HepG2 (cell line): Measurements from ENCODE around the gene ATP9A. TPM values are rescaled to one million over a fixed set of nuclear protein-coding genes. Genes with fewer than 3 reads are reported as not detected.

Experiments
- ATF4 ChIP-seq, 2 experiments: fragments of 450-650 bp in 1 of 2; sonication (generic) in 1 of 2; formaldehyde crosslinking; IDR thresholded peaks; 2 replicates each; pipeline versions ENCODE4 v1.5.0 to v1.8.0; 2020 to 2022; ENCODE audit warnings: mild to moderate bottlenecking in 1 of 2, missing genetic modification reagents in 1 of 2
- CBX1 ChIP-seq: IDR thresholded peaks from one replicate; pipeline ENCODE4 v1.6.1; 2016; ENCODE audit warnings: antibody characterized with exemption, low read depth
- DMTF1 ChIP-seq: sonication (generic); formaldehyde crosslinking; IDR thresholded peaks from 2 replicates; pipeline ENCODE4 v1.4.0; 2020; ENCODE audit warnings: mild to moderate bottlenecking, missing genetic modification reagents
- E2F5 ChIP-seq: sonication (generic); formaldehyde crosslinking; conservative IDR thresholded peaks from 2 replicates; pipeline ENCODE4 v1.4.0; 2020; ENCODE audit warnings: missing genetic modification reagents
- NPAS2 ChIP-seq: sonication (generic); formaldehyde crosslinking; IDR thresholded peaks from 2 replicates; pipeline ENCODE4 v1.8.0; 2022; ENCODE audit warnings: mild to moderate bottlenecking, missing genetic modification reagents, borderline replicate concordance
- NR3C1 ChIP-seq: sonication (generic); formaldehyde crosslinking; IDR thresholded peaks from 2 replicates; pipeline ENCODE4 v1.4.0; 2020; ENCODE audit warnings: missing genetic modification reagents
- SNAI1 ChIP-seq: sonication (generic); formaldehyde crosslinking; IDR thresholded peaks from 2 replicates; pipeline ENCODE4 v1.5.0; 2020; ENCODE audit warnings: mild to moderate bottlenecking, missing genetic modification reagents, borderline replicate concordance
- ZBTB3 ChIP-seq: sonication (generic); formaldehyde crosslinking; IDR thresholded peaks from 2 replicates; pipeline ENCODE4 v1.4.0; 2020; ENCODE audit warnings: low read depth, mild to moderate bottlenecking, moderate library complexity, missing genetic modification reagents, borderline replicate concordance
- ZC3H13 ChIP-seq: sonication (generic); formaldehyde crosslinking; IDR thresholded peaks from 2 replicates; pipeline ENCODE4 v1.8.1; 2023; ENCODE audit warnings: mild to moderate bottlenecking, missing genetic modification reagents, moderate library complexity
- ZFYVE20 ChIP-seq: sonication (generic); formaldehyde crosslinking; IDR thresholded peaks from 2 replicates; pipeline ENCODE4 v1.8.0; 2023; ENCODE audit warnings: low read depth, mild to moderate bottlenecking, moderate library complexity, missing genetic modification reagents, borderline replicate concordance
- ZNF746 ChIP-seq: sonication (generic); formaldehyde crosslinking; IDR thresholded peaks from 2 replicates; pipeline ENCODE4 v1.8.0; 2022; ENCODE audit warnings: mild to moderate bottlenecking, missing genetic modification reagents
- polyA plus RNA-seq, 8 experiments: library from polyadenylated mRNA; depleted of rRNA in 3 of 8; stranded (reverse) in 7 of 8; unstranded in 1 of 8; fragments of >200 nt; fragmentation: Illumina TruSeq in 4 of 8; extraction: Trizol in 4 of 8; gene quantifications; 2 replicates each; pipeline versions ENCODE4 v1.2.1 to v1.2.3, GENCODE V29; 2011 to 2016; ENCODE audit warnings: low read depth in 4 of 8, missing spikeins in 1 of 8, mixed read lengths in 1 of 8; ENCODE audit not compliant: insufficient read depth in 1 of 8
- total RNA-seq, 5 experiments: library from RNA; depleted of rRNA; stranded (reverse); fragments of >200 nt; fragmentation: Illumina TruSeq; extraction: Trizol; gene quantifications; 2 replicates each; pipeline ENCODE4 v1.2.3, GENCODE V29; 2016; ENCODE audit warnings: low read depth in 1 of 5
- TF ChIP-seq, protein P1 (sequence below): sonication (generic); formaldehyde crosslinking; IDR thresholded peaks from one replicate; pipeline ENCODE4 v1.5.1; 2020; ENCODE audit warnings: mild to moderate bottlenecking, missing genetic modification reagents; ENCODE audit errors: not compliant biosample characterization
- TF ChIP-seq, protein P2 (sequence below): sonication (generic); formaldehyde crosslinking; IDR thresholded peaks from 2 replicates; pipeline ENCODE4 v1.4.0; 2020; ENCODE audit warnings: missing genetic modification reagents

Gene ATP9A
- total and polyA plus RNA-seq, 2 of the 13 experiments (the other 11 are each of a cell fraction or from before 2014, with no cell fraction given), result 11.8 to 18.5 TPM

GRCh38 chr20:51766994-51767866 is 960 bp downstream of the ATP9A start (continued):
- TF ChIP-seq NR3C1 (CRISPR knock-in tag) (no peak), E2F5 (CRISPR knock-in tag) (no peak; the same call in 1 of the 2 replicates), SNAI1 (CRISPR knock-in tag) (peak; percentile 23; the same call in 1 of the 2 replicates), ZC3H13 (CRISPR knock-in tag) (no peak), DMTF1 (CRISPR knock-in tag) (no peak), ATF4 (CRISPR knock-in tag; IDR thresholded peaks at IDR 0.05) (no peak), ZNF746 (peak; percentile 61), ZBTB3 (CRISPR knock-in tag) (no peak), ZFYVE20 (CRISPR knock-in tag) (no peak), NPAS2 (CRISPR knock-in tag) (no peak), CBX1 (peak; percentile 71)
- TF ChIP-seq, protein P1, sequence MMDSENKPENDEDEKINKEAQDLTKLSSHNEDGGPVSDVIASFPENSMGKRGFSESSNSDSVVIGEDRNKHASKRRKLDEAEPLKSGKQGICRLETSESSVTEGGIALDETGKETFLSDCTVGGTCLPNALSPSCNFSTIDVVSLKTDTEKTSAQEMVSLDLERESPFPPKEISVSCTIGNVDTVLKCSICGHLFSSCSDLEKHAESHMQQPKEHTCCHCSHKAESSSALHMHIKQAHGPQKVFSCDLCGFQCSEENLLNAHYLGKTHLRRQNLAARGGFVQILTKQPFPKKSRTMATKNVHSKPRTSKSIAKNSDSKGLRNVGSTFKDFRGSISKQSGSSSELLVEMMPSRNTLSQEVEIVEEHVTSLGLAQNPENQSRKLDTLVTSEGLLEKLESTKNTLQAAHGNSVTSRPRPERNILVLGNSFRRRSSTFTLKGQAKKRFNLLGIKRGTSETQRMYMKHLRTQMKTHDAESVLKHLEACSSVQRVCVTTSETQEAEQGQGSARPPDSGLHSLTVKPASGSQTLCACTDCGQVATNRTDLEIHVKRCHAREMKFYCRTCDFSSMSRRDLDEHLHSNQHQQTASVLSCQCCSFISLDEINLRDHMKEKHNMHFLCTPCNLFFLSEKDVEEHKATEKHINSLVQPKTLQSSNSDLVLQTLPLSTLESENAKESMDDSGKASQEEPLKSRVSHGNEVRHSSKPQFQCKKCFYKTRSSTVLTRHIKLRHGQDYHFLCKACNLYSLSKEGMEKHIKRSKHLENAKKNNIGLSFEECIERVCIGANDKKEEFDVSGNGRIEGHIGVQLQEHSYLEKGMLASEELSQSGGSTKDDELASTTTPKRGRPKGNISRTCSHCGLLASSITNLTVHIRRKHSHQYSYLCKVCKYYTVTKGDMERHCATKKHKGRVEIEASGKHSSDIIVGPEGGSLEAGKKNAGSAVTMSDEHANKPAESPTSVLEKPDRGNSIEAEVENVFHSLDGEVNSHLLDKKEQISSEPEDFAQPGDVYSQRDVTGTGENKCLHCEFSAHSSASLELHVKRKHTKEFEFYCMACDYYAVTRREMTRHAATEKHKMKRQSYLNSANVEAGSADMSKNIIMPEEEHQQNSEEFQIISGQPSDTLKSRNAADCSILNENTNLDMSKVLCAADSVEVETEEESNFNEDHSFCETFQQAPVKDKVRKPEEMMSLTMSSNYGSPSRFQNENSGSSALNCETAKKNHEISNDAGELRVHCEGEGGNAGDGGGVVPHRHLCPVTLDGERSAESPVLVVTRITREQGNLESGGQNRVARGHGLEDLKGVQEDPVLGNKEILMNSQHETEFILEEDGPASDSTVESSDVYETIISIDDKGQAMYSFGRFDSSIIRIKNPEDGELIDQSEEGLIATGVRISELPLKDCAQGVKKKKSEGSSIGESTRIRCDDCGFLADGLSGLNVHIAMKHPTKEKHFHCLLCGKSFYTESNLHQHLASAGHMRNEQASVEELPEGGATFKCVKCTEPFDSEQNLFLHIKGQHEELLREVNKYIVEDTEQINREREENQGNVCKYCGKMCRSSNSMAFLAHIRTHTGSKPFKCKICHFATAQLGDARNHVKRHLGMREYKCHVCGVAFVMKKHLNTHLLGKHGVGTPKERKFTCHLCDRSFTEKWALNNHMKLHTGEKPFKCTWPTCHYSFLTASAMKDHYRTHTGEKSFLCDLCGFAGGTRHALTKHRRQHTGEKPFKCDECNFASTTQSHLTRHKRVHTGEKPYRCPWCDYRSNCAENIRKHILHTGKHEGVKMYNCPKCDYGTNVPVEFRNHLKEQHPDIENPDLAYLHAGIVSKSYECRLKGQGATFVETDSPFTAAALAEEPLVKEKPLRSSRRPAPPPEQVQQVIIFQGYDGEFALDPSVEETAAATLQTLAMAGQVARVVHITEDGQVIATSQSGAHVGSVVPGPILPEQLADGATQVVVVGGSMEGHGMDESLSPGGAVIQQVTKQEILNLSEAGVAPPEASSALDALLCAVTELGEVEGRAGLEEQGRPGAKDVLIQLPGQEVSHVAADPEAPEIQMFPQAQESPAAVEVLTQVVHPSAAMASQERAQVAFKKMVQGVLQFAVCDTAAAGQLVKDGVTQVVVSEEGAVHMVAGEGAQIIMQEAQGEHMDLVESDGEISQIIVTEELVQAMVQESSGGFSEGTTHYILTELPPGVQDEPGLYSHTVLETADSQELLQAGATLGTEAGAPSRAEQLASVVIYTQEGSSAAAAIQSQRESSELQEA, result no peak
- TF ChIP-seq, protein P2, sequence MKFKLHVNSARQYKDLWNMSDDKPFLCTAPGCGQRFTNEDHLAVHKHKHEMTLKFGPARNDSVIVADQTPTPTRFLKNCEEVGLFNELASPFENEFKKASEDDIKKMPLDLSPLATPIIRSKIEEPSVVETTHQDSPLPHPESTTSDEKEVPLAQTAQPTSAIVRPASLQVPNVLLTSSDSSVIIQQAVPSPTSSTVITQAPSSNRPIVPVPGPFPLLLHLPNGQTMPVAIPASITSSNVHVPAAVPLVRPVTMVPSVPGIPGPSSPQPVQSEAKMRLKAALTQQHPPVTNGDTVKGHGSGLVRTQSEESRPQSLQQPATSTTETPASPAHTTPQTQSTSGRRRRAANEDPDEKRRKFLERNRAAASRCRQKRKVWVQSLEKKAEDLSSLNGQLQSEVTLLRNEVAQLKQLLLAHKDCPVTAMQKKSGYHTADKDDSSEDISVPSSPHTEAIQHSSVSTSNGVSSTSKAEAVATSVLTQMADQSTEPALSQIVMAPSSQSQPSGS (CRISPR knock-in tag), result peak; percentile 12; the same call in 1 of the 2 replicates
